Neural cell (in vitro differentiated cells): Measurements from ENCODE around the gene GATC.

Experiments
- CTCF ChIP-seq: fragments of 450-650 bp; IDR thresholded peaks from 2 replicates; pipeline ENCODE4 v1.5.1; 2014; ENCODE audit warnings: antibody characterized with exemption, mild to moderate bottlenecking, moderate library complexity; ENCODE audit not compliant: poor library complexity, severe bottlenecking
- EZH2 ChIP-seq: fragments of 200-600, 300-800 bp; shearing (Covaris generic), sonication (generic); IDR thresholded peaks from 2 replicates; pipeline ENCODE4 v1.6.1; 2014; ENCODE audit warnings: antibody characterized with exemption, low read length, borderline replicate concordance, mild to moderate bottlenecking; ENCODE audit not compliant: insufficient read depth, poor library complexity, severe bottlenecking
- TAF1 ChIP-seq: IDR thresholded peaks from 2 replicates; pipeline ENCODE4 v1.6.1; 2012; ENCODE audit warnings: low read depth

- TF ChIP-seq CTCF (no peak), EZH2 (no peak), TAF1 (no peak)
These were observed 41.9 kb downstream of the GATC start for GRCh38 chr12:120488057-120488640.
